Upper lobe of left lung (tissue), 4 donors: Measurements from ENCODE around the gene SHC2.
"Not testable (repeated sequence)": the region's sequence is repeated elsewhere in the genome, so short reads cannot be mapped to it uniquely, and the experiment has no call there.

ENCODE experiments used
- POLR2A ChIP-seq, 4 donors: fragments of 450-650 bp; IDR thresholded peaks; one replicate each; pipeline ENCODE4 v1.5.1; 2016 to 2017; ENCODE audit warnings: antibody characterized with exemption in 4 of 4, mild to moderate bottlenecking in 2 of 4
- TF ChIP-seq, protein P1 (sequence below), 6 experiments: fragments of 450-650 bp in 4 of 6; fragments of 200-600 bp in 2 of 6; sonication (generic) in 2 of 6; IDR thresholded peaks; one replicate each; pipeline ENCODE4 v1.5.1; 2016 to 2019; ENCODE audit warnings: antibody characterized with exemption in 6 of 6

DNA sequence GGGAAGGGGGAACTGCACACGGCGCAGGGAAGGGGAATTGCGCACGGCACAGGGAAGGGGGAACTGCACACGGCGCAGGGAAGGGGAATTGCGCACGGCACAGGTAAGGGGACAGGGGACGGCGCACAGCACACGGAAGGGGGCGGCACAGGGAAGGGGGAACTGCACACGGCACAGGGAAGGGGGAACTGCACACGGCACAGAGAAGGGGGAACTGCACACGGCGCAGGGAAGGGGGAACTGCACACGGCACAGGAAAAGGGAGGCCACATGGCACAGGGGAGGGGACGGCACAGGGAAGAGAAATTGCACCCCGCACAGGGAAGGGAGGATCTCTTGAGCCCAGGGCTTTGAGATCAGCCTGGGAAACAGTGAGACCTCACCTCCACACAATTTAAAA is 33.2 kb downstream of the SHC2 start:
- not testable (repeated sequence) for TF ChIP-seq POLR2A (IDR thresholded peaks at IDR 0.05)
- TF ChIP-seq, protein P1, sequence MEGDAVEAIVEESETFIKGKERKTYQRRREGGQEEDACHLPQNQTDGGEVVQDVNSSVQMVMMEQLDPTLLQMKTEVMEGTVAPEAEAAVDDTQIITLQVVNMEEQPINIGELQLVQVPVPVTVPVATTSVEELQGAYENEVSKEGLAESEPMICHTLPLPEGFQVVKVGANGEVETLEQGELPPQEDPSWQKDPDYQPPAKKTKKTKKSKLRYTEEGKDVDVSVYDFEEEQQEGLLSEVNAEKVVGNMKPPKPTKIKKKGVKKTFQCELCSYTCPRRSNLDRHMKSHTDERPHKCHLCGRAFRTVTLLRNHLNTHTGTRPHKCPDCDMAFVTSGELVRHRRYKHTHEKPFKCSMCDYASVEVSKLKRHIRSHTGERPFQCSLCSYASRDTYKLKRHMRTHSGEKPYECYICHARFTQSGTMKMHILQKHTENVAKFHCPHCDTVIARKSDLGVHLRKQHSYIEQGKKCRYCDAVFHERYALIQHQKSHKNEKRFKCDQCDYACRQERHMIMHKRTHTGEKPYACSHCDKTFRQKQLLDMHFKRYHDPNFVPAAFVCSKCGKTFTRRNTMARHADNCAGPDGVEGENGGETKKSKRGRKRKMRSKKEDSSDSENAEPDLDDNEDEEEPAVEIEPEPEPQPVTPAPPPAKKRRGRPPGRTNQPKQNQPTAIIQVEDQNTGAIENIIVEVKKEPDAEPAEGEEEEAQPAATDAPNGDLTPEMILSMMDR (IDR thresholded peaks at IDR 0.05) = not testable (repeated sequence)
